HG02588 (cell line): ENCODE measurements around the gene RNF151.
A peak's percentile ranks its signal among the peaks of the same experiment; 100 is the strongest.

Experiments
- ATAC-seq: cut with Tn5 transposase; IDR thresholded peaks from one replicate; pipeline ENCODE4 v1.9.1; 2021; ENCODE audit warnings: mild to moderate bottlenecking, moderate library complexity; ENCODE audit not compliant: unreplicated experiment

RNF151 gene

DNA sequence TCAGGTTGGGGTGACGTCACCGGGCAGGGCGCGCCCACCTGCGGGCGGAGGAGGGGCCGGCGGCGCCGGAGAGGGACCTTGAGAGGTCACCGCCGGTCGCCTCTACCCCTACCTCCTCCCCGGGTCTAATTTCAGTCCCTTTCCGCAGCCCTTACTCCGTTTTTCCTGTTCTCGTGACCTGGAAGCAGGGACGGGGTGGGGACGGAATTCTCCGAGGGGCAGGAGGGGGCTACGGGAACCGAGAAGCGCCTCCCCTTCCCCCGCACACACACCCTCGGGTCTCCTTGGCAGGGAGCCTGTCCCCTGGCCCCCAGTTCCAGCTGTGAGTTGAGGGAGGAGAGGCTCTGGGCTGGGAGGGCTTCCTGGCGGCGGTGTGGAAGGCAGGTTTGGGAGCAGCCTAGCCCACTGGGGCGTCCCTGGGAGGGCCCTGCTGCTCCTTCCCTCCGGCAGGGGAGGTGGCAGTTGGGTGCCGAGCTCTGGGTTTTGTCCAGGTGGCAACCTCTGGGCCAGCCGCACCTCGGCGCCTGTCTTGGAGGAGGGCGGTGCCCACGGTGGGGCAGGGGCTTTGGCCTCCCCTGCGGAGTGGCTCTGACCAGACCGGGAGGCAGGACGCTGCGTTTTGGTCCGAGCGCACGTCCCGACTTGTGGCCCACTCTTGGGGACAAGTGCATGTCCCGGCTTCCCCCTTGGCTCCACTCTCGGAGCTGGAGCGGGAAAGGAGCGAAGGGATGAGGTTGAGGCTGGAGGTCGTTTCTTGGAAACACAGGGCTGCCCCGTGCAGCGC lies 23.9 kb downstream of the RNF151 start:
- ATAC-seq: no peak

DNA sequence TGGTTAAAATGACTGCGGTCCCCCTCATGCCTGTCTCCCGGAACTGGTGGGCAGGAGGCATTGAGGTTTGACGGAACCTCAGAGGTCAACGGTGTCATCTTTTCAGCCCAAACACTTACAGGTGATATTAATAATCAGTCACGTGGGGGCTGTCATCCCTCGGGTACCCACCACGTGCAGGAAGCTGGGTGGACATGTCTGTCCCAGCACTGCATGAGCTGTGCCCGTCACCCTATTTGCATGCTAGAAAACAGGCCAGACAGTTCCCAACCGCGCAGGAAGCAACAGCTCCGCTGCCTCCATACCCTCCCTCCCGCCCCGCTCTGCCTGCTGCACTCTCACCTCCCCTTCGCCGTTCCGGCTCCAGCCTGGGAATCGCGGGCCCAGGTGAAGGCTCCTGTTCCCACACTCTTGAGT lies 24.5 kb downstream of the RNF151 start:
- ATAC-seq: no peak

DNA sequence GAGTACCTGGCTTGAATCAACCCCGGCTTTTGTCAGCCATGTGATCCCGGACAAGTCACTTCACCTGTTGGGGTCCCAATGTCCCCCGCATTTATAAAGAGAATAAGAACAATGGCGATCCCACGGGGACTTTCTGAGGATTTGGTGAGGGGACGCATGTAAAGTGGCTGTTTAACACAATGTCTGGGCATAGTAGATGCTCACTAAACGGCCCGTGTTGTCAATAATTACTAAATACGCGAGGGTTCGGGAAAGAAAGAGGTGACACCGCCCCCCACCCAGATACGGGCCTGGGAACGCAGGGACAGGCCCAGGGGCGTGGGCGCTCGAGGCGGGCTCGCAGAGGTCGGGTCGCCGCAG lies 24.9 kb downstream of the RNF151 start:
- ATAC-seq: no peak

DNA sequence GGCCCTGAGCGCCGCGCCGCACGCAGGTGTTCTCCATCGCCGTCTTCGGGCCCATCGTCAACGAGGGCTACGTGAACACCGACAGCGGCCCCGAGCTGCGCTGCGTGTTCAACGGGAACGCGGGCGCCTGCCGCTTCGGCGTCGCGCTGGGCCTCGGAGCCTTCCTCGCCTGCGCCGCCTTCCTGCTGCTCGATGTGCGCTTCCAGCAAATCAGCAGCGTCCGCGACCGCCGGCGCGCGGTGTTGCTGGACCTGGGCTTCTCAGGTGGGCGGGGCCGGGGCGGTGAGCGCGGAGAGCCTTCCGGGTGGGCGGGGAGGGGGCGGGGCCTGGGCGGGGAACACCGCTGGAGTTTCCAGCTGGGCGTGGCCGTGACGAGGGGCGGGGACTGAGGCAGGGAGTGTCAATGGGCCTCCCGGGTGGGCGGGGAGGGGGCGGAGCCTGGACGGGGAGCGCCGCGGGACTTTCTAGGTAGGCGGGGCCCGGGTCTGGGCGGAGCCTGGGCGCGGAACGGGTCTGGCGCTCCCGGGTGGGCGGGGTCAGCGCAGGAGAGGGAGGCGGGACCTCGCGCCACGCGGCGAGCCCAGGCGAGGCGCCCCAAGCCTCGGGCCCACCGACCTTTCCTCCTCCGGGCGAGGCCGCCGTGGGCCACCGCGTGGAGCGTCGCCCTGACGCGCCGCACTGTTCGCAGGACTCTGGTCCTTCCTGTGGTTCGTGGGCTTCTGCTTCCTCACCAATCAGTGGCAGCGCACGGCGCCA lies 25.5 kb downstream of the RNF151 start:
- peak; percentile 44 for ATAC-seq

DNA sequence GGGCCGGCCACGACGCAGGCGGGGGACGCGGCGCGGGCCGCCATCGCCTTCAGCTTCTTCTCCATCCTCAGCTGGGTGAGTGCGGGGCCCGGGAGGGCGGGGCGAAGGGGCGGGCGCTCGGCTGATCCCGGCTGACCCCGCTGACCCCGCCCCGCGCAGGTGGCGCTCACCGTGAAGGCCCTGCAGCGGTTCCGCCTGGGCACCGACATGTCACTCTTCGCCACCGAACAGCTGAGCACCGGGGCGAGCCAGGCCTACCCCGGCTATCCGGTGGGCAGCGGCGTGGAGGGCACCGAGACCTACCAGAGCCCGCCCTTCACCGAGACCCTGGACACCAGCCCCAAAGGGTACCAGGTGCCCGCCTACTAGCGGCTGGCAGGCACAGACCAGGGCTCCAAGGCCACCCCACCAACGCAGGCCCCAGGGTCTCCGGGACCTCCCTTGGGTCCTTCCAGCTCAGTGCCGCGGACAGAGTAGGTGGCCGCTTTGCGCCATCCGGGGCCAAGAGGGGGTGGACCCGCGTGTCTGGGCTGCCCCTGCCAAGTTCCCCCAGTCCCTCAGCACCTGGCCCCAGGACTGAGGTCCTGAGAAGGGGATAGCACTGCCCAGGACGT lies 26.2 kb downstream of the RNF151 start:
- ATAC-seq: no peak

DNA sequence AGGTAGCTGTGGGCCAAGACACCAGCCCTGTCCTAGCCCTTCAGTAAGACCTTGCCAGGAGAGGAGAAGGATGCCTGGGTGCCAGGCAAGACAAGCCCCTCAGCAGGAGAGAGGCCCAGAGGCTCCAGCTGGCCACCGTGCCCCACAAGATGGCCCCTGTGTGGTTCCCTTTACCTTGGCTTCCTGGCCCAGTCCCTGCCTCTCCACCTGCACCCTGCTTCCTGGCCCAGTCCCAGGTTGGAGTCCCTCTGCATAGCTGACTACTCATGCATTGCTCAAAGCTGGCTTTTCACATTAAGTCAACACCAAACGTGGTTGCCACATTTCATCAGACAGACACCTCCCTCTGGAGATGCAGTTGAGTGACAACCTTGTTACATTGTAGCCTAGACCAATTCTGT lies 27.1 kb downstream of the RNF151 start:
- no peak for ATAC-seq

DNA sequence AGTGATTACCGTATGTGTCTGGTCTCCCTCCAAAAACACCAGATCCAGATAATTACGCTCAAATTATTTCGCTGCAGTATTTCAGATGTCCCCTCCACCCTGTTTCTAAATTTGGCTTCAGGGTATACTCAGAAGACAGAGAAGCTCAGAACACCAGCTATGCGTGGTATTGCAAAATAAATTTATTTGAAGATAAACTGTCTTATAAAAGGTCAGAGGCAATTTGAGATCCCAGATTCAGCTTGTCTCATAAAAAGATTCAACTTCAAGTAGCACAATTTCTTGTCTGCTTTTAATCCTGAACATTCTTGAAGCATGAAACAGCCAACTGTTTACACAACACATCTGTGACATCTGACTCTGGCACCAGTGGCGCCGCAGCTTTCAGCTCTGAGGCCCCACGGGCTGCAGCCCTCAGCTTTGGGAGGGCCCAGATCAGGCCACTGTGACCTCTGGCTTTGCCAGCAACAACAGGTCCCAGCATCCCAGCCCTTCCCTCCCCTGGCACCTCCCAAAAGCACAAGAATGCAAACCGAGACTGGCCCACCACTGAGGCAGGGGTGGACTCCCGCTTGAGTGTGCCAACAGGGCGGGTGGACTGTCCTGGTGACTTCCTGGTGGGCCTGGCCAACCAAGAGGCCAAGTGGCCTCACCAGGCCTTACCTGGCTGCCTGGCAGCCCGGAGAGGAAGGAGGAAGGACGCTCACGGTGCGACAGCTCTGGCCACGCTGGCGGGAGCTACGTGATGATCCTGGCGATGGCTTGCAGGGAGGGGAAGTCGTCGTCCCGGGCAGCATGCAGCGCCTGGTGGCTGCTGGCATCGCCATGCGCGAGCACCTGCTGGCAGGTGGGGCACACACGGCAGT lies 31.1 kb downstream of the RNF151 start:
- no peak for ATAC-seq

DNA sequence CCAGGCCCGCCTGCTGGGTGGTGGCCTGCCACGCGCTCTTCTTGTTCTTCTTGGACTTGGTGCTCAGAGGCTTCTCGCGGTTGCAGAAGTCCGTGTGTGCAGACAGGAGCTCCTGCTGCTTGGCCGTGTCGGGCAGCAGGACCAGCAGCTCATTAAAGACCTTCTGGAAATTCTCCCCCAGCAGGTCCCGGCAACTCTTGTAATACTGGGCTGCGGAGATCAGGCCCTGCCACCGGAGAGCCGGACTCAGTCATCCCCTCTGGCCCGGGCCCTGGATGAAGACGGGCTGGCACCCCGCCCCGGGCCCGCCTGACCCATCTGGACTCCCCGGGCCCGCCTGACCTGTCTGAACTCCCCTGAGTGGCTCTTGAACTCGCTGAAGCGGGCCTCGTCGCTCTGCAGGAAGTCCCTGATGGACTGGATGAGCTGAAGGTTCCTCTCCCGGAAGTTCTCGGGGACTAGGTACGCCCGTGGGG lies 31.7 kb downstream of the RNF151 start:
- ATAC-seq: no peak

DNA sequence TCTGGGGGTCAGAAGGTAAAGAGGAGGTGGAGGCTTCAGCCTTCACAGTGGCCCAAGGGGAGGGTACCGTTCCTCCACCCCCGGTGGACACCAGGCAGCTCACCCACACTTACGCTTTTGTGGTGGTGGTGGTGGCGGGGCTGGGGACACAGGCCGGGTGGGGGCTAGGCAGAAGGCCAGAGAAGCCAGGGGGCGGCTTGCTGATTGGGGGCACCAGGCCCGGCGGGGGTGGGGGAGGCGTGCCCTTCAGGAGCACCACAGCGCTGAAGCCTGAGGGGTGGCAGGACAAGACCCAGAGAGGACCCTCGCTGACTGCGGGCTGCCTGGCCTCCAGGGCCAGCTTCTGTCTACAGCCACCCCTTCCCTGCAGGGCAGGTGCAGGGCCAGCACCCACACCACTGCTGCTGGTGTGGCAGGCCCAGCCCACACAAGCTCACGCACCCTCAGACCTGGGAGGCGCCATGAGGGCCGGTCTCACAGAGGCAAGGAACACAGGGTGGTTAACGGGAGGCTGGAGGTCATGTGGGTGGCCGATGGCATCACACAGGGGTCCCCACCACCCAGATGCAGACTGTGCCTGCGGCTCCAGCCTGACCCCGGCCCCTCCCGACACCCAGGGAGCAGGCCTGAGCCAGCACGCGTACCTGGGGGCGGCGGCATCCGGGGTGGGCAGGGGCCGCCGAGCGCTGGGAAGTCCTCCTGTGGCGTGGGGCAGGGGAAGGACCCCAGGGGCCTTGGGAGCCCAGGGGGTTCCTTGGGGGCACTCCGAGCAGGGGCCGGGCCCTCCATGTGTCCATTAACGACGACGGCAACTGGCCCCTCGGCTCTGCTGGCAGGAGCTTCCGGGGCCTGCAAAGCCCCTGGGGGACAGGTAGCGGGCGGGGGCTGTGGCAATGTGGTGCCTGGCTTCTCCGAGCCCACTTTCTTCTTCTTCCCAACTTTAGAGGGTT lies 32.5 kb downstream of the RNF151 start:
- ATAC-seq: no peak

DNA sequence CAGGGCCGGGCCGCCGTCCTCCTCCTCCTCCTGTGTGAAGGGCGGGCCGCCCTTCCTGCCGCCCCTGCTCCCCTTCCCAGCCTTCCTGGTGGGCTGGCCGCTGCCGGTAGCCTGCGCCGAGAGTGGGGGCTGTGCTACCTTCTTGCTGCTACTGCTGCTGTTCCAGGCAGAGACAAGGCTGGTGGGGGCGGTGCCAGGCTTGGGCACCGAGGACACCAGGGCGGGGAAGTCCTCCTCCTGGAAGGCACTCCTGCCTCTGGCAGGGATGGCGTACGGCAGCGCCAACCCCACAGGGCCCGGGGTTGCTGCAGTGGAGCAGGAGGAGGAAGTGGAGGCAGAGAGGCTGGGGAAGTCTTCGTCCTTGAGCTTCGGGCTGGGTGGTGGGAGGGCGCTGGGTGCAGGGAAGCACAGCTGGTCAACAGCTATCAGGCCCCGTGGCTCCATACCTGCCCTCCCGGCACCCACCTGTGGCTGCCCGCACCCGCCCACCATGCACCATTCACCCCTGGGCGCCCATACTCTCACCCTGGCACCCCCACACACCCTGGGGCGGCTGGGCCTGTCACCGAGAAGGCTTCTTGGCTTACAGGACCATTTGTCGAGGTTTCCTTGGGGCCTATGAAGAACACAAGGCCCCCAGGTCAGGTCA lies 33.3 kb downstream of the RNF151 start:
- no peak for ATAC-seq

DNA sequence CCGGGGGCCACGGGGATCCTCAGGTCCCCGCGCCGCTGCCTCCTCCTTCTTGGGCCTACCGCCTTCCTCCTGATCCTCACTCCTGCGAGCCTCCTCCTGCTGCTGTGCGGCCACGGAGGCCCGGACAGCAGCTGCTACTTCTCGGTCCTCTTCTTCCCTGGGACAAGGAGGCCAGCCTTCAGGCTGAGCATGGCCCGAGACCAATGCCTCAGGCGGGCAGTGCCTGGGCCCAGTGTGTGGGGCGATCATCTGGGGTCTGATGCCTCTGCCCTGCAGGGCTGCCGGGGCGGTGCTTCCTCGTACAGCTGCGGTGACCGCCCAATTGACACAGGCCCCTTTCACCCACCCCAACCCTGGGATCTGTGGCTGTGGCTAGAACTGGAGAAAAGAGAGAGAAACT lies 34.4 kb downstream of the RNF151 start:
- no peak for ATAC-seq

DNA sequence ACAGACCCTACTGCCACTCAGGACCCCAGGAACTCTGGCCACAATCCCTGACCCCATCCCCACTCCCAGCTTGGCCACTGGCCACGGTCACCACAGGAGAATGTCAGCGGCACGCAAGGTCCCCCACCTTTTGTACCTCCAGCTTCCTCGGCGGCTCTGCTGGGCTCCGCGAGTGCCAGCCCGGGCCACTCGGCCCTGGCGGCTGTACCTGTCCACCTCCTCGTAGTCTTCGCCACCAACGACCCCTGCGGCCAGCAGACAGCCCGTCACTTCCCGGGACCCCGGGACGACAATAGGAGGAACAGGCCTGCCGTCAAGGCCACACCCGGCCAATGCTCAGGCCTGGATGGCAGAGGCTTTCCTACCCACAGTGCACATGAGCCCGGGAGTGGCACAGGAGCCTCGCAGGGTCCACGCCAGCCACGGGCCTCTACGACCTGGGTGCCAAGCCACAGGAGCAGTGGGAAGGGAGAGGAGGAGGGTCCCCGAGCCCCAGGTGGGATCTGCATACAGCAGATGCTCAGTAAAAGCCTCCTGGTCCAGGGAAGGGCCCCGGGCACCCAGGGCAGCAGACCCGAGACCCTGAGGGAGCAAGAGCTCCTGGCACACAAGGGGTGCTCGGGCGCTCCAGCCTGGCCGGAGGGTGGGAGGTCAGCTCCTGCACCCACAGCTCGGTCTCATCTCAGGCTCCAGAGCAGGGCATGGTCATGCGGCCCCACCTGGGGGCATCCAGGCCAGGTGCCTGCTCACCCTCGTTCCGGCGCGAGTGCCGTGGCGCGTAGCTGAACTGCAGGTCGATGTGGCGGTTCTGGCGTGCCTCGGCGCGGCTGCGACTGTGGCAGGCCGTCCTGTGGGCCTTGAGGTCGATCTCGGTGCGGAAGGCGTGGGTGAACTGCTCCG lies 35.0 kb downstream of the RNF151 start:
- no peak for ATAC-seq

DNA sequence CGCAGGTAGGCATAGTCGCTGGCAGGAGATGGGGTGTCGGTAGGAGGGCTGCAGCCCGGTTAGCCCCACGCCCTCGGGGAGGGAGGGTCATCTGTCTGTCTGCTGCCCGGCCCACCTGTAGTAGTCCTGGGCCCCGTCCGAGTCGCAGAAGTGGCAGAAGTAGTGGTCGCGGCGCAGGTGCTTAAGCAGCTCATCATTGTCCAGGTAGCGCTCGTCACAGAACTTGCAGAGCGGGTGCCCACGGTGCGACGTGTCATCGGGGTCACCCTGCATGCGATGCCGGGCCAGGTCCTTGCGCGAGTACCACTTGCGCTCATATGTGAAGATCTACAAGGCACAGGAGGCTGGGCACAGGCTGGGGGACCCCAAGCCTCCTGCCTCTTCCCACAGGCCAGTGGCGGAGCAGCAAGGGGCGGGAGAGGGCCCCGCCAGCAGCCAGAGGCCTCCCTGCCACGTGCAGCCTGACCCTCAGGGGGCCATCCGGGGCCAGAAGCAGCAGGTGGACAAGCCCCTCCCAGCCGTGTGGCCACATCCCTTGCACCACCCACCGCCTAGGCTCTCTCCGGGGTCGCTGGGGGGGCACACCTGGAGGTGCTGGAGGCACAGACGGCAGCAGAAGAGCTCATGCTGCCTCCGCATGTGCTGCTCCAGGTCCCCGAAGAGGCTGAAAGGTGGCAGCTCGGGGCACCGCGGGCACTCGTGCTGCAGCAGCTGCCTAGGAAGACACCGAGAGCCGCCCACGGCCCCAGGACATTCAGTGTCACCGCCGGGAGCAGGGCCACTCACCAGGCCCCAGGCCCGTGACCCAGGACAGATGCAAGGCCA lies 36.0 kb downstream of the RNF151 start:
- ATAC-seq: no peak

DNA sequence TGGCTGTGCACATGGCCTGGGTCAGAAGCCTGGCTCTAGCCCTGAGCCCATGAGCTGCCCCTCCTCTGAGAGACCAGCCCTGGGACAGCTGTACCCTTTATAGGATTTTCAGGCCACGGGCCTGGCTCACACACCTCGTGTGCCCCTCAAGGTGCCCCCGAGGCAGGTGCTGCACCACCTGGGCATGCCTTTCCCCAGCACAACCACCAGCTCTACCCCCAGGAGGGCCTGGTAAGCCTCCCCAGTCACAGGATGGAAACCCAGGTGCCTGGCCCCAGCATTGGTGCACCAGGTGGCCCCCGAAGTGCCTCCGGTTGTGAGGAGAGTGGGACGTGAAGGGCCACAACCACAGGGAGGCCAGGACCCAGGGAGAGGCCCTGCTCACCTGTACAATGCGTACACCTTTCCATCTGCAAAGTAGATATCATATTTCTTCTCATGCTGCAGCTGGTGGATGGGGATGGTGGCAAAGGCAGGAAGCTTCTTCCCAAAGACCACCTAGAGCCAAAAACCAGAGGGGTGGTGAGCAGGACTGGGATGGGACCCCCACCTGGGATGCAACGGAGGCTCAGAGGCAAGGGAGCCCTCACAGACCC lies 36.7 kb downstream of the RNF151 start:
- ATAC-seq: no peak

DNA sequence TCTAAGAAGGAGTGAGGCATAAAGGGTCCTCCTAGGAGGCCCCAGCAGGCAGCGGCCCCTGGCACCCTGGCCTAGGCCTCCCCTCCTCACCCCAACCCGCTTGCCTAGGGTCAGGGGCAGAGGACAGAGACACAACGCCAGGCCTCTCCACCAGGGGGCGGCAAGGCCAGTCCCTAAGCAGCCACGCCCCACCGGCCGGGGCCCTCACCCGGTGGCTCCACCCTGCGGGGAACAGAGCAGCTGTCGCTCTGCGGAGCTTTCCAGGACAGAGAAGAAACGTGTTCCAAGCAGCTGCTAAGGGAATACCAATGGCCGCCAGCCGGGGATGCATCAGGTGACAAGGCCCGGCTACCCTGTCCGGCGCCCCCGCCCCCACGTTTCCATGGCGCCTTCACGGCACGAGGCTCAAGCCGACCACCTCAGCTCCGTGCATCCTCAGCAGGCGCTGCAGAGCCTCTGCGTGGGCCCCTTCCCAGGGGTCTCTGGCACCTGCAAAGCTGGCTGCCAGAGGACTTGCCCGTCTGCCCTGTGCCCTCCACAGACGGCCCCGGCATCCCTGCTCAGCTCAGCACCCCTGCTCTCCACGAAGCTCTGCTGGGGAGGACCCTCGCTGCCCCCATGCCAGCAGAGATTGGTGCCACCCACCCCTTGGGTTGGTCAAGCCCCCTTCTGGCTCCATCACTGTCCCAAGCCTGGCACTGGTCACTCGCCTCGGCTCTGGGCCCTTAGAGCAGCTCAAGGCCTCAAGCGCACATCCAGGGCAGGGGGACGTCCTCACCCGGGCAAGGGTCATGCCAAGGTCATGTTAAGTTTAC lies 37.4 kb downstream of the RNF151 start:
- ATAC-seq: peak; percentile 49

DNA sequence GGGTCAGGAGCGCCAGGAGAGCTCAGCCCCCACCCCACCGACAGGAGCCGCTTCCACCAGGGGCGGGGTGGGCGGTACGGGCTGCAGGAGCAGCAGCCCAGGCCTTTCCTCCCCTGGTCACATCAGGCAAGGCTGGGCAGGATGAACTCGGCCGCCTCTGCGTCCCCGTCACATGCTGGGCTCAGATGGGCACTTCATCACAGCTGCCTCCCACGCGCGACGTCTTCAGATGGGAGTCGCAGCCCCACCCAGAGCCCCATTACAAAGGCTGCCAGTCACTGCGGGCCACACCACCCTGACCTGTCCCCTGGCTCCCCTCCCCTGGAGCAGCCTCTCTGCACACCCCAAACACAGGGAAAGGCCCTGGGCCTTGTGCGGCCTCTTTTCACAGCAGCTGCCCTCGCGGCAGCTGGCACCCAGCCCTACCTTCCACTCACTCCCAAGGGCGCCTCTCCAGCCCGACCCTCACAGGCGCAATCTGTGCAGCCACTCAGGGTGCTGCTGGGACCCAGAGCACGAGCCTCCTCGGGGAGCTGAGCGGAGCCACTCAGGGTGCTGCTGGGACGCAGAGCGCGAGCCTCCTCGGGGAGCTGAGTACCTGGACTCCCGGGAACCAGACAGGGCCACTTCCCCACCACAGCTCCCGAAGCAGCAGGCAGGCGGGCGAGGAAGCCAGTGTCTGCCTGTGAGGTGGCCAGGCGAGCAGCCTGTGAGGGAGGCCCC lies 38.3 kb downstream of the RNF151 start:
- no peak for ATAC-seq
